ENCODE data around the gene TSPEAR. TPM values are rescaled to one million over a fixed set of nuclear protein-coding genes. Genes with fewer than 3 reads are reported as not detected.

Gene TSPEAR
- total and polyA plus RNA-seq, 7 donors: not detected

DNA sequence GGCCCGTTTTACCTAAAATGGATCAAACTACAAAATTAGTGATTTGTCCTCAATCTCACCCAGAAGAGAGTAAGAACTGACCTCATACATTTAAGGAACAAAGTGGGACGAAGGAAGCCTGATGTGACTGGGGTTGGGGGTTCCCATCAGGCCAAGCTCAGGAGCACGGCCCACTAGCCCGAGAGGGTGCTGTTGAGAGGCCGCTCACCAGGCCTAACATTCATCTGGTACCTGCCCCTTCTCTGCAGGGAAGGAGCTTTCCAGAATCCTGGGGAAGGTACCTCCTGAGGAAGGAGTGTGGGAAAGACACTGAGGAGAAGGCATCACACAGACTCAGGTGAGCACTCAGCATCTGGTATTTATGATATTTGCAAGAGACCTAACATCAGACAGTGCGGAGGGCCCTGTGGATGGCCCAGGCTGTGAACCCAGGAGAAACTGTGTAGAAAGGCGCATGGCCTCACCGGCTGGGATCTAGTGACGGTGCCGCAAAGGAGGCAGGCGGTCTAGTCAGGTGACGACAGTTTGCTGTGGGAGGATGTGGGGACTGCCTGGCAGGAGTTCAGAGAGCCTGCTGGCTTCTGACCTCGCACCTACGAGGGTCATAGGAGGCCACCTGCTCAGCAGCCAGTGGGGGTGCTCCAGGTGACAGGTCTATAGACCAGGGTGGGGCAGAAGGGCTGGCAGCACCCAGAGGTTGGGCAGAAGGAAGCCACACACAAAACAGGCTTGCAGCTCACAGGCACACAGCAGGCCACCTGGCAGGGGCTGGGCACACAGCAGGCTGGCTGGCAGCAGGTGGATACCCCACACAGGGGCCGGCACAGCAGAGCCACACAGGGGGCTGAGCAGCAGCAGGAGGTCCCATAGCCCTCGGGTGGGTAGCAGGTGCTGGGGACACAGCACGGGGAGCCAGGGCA, 57.5 kb downstream of the TSPEAR start:
- ATAC-seq (no peak), DNase-seq (no peak)
- Histone ChIP-seq H3K36me3 (ENCODE audit: insufficient read depth in 1 of 2, low read depth in 1 of 2) (no peaks in the 10 kb centered on the region), H3K27ac (no peak overlapping the region), H3K4me3 (no peak overlapping the region), H3K27me3 (ENCODE audit: insufficient read depth in 3 of 3, low read length in 2 of 3) (peaks cover 0 to 42% (median 3%) of the 10 kb centered on the region in 3 donors), H3K9me3 (no peaks in the 10 kb centered on the region), H3K4me1 (no peaks in the 10 kb centered on the region)
- WGBS, 3 donors: 65 to 74% (median 70%) methylated on average over 17 of the region's 17 CpGs
- TF ChIP-seq, protein P1, sequence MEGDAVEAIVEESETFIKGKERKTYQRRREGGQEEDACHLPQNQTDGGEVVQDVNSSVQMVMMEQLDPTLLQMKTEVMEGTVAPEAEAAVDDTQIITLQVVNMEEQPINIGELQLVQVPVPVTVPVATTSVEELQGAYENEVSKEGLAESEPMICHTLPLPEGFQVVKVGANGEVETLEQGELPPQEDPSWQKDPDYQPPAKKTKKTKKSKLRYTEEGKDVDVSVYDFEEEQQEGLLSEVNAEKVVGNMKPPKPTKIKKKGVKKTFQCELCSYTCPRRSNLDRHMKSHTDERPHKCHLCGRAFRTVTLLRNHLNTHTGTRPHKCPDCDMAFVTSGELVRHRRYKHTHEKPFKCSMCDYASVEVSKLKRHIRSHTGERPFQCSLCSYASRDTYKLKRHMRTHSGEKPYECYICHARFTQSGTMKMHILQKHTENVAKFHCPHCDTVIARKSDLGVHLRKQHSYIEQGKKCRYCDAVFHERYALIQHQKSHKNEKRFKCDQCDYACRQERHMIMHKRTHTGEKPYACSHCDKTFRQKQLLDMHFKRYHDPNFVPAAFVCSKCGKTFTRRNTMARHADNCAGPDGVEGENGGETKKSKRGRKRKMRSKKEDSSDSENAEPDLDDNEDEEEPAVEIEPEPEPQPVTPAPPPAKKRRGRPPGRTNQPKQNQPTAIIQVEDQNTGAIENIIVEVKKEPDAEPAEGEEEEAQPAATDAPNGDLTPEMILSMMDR (IDR thresholded peaks at IDR 0.05): no peak
- intact Hi-C loops (cut with DNase I): no loop called here

- TF ChIP-seq, protein P1 (IDR thresholded peaks at IDR 0.05): no peak
- intact Hi-C loops (cut with DNase I): no loop called here
- Histone ChIP-seq H3K27ac (no peak overlapping the region), H3K27me3 (ENCODE audit: insufficient read depth in 3 of 3, low read length in 2 of 3) (peaks cover 0 to 39% (median 4%) of the 10 kb centered on the region in 3 donors), H3K4me1 (no peaks in the 10 kb centered on the region), H3K4me3 (no peak overlapping the region), H3K36me3 (ENCODE audit: insufficient read depth in 1 of 2, low read depth in 1 of 2) (no peaks in the 10 kb centered on the region), H3K9me3 (no peaks in the 10 kb centered on the region)
- 47 to 55% (median 55%) methylated on average over 14 of the region's 14 CpGs for WGBS, 3 donors
- DNase-seq (no peak), ATAC-seq (no peak)
These were observed 58.2 kb downstream of the TSPEAR start for GRCh38 chr21:44653123-44653522.

GRCh38 chr21:44650973-44651675, 60.2 kb downstream of the TSPEAR start:
- Histone ChIP-seq H3K4me3 (no peak overlapping the region), H3K9me3 (no peaks in the 10 kb centered on the region), H3K27ac (no peak overlapping the region), H3K4me1 (no peaks in the 10 kb centered on the region), H3K36me3 (ENCODE audit: insufficient read depth in 1 of 2, low read depth in 1 of 2) (no peaks in the 10 kb centered on the region), H3K27me3 (ENCODE audit: insufficient read depth in 3 of 3, low read length in 2 of 3) (peaks cover 0 to 36% (median 6%) of the 10 kb centered on the region in 3 donors)
- WGBS, 3 donors: 82 to 93% (median 89%) methylated on average over 12 of the region's 12 CpGs
- ATAC-seq (no peak), DNase-seq (no peak)
- TF ChIP-seq, protein P1 (IDR thresholded peaks at IDR 0.05): no peak
- intact Hi-C loops (cut with DNase I): no loop called here

GRCh38 chr21:44650265-44650972, 61.0 kb downstream of the TSPEAR start:
- H3K27me3 ChIP-seq (ENCODE audit: insufficient read depth in 3 of 3, low read length in 2 of 3): peaks cover 0 to 35% (median 4%) of the 10 kb centered on the region in 3 donors

More at GRCh38 chr21:44650265-44650972, 61.0 kb downstream of the TSPEAR start:
- Histone ChIP-seq H3K4me3 (no peak overlapping the region), H3K36me3 (ENCODE audit: insufficient read depth in 1 of 2, low read depth in 1 of 2) (no peaks in the 10 kb centered on the region), H3K9me3 (no peaks in the 10 kb centered on the region), H3K27ac (no peak overlapping the region), H3K4me1 (no peaks in the 10 kb centered on the region)
- intact Hi-C loops (cut with DNase I): no loop called here
- DNase-seq (no peak), ATAC-seq (no peak)
- TF ChIP-seq, protein P1 (IDR thresholded peaks at IDR 0.05): no peak
- WGBS, 3 donors: 90 to 92% (median 91%) methylated on average over 20 of the region's 20 CpGs

Measured in psoas muscle (tissue), 8 donors.